Liver (tissue), 9 donors: ENCODE data around the gene PRMT3. TPM values are rescaled to one million over a fixed set of nuclear protein-coding genes. Genes with fewer than 3 reads are reported as not detected.
"Not testable (repeated sequence)": the region's sequence is repeated elsewhere in the genome, so short reads cannot be mapped to it uniquely, and the experiment has no call there.

Experiments
- DNase-seq: peaks from one replicate; pipeline ENCODE4 v3.0.0-alpha.2; 2017; ENCODE audit warnings: low spot score
- H3K27ac ChIP-seq, 2 donors: one replicate each; pipeline ENCODE4 v1.7.0; 2013; ENCODE audit warnings: inconsistent platforms in 2 of 2, low read length in 2 of 2, control low read depth in 1 of 2, low read depth in 1 of 2, mild to moderate bottlenecking in 1 of 2
- H3K27me3 ChIP-seq, 4 donors: one replicate each; pipeline versions ENCODE4 v1.6.1 to v1.7.0; 2013; ENCODE audit warnings: low read length in 3 of 4, inconsistent platforms in 1 of 4, mild to moderate bottlenecking in 1 of 4, moderate library complexity in 1 of 4; ENCODE audit not compliant: control insufficient read depth in 4 of 4, insufficient read depth in 4 of 4
- H3K36me3 ChIP-seq, 4 donors: one replicate each; pipeline versions ENCODE4 v1.6.1 to v1.7.0; 2013; ENCODE audit warnings: low read length in 3 of 4, mild to moderate bottlenecking in 3 of 4, low read depth in 1 of 4, moderate library complexity in 1 of 4; ENCODE audit not compliant: control insufficient read depth in 4 of 4, insufficient read depth in 3 of 4
- H3K4me1 ChIP-seq, 4 donors: one replicate each; pipeline versions ENCODE4 v1.6.1 to v1.7.0; 2013; ENCODE audit warnings: low read length in 3 of 4, mild to moderate bottlenecking in 3 of 4, moderate library complexity in 1 of 4; ENCODE audit not compliant: control insufficient read depth in 4 of 4, insufficient read depth in 4 of 4
- H3K4me3 ChIP-seq, 3 donors: one replicate each; pipeline versions ENCODE4 v1.6.1 to v1.7.0; 2013; ENCODE audit warnings: low read length in 3 of 3, control low read depth in 1 of 3, low read depth in 1 of 3, mild to moderate bottlenecking in 1 of 3
- H3K9ac ChIP-seq, 2 donors: one replicate each; pipeline ENCODE4 v1.7.0; 2013; ENCODE audit warnings: low read length in 2 of 2, mild to moderate bottlenecking in 2 of 2, moderate library complexity in 2 of 2, control low read depth in 1 of 2, low read depth in 1 of 2
- H3K9me3 ChIP-seq, 4 donors: one replicate each; pipeline versions ENCODE4 v1.6.1 to v1.7.0; 2013; ENCODE audit warnings: low read length in 3 of 4; ENCODE audit not compliant: control insufficient read depth in 4 of 4
- ATF3 ChIP-seq: IDR thresholded peaks from 2 replicates; pipeline ENCODE4 v1.6.1; 2016; ENCODE audit warnings: antibody characterized with exemption
- EGR1 ChIP-seq, 2 donors: IDR thresholded peaks; 2 replicates each; pipeline ENCODE4 v1.6.1; 2016 to 2018; ENCODE audit warnings: antibody characterized with exemption in 2 of 2, low read depth in 2 of 2
- FOXA1 ChIP-seq: IDR thresholded peaks from 2 replicates; pipeline ENCODE4 v1.6.1; 2016; ENCODE audit warnings: antibody characterized with exemption
- GABPA ChIP-seq, 2 donors: IDR thresholded peaks in 1 of 2; conservative IDR thresholded peaks in 1 of 2; 2 replicates each; pipeline ENCODE4 v1.6.1; 2016; ENCODE audit warnings: antibody characterized with exemption in 2 of 2, mild to moderate bottlenecking in 1 of 2, moderate library complexity in 1 of 2
- HNF4A ChIP-seq, 2 donors: conservative IDR thresholded peaks; 2 replicates each; pipeline ENCODE4 v1.6.1; 2016; ENCODE audit warnings: antibody characterized with exemption in 2 of 2, mild to moderate bottlenecking in 2 of 2
- HNF4G ChIP-seq: IDR thresholded peaks from 2 replicates; pipeline ENCODE4 v1.6.1; 2016; ENCODE audit warnings: antibody characterized with exemption
- MAX ChIP-seq: IDR thresholded peaks from 2 replicates; pipeline ENCODE4 v1.6.1; 2016; ENCODE audit warnings: antibody characterized with exemption
- NR2F2 ChIP-seq: IDR thresholded peaks from 2 replicates; pipeline ENCODE4 v1.6.1; 2016; ENCODE audit warnings: antibody characterized with exemption
- REST ChIP-seq: IDR thresholded peaks from 2 replicates; pipeline ENCODE4 v1.6.1; 2016; ENCODE audit warnings: antibody characterized with exemption, mild to moderate bottlenecking
- RXRA ChIP-seq, 2 donors: IDR thresholded peaks; 2 replicates each; pipeline ENCODE4 v1.6.1; 2017 to 2018; ENCODE audit warnings: antibody characterized with exemption in 2 of 2, mild to moderate bottlenecking in 1 of 2
- TAF1 ChIP-seq: conservative IDR thresholded peaks from 2 replicates; pipeline ENCODE4 v1.6.1; 2016; ENCODE audit warnings: antibody characterized with exemption, mild to moderate bottlenecking
- YY1 ChIP-seq: IDR thresholded peaks from 2 replicates; pipeline ENCODE4 v1.6.1; 2016; ENCODE audit warnings: antibody characterized with exemption, mild to moderate bottlenecking
- WGBS: extraction: QIAGEN DNeasy Blood & Tissue Kit; methylation state at CpG from one replicate; pipeline ENCODE4 v1.1.7; 2013; 5-methylcytosine and 5-hydroxymethylcytosine counted together
- polyA plus RNA-seq, 2 donors: library from polyadenylated mRNA; stranded (reverse) in 1 of 2; unstranded in 1 of 2; fragments of 200-250 nt in 1 of 2; fragments of >200 nt in 1 of 2; fragmentation: Nextera tagmentation in 1 of 2; extraction: Ambion mirVana in 1 of 2; gene quantifications; one replicate each; pipeline versions ENCODE4 v1.2.1 to v1.2.3, GENCODE V29; 2013 to 2015
- total RNA-seq, 2 donors: library from RNA; depleted of rRNA; stranded (reverse); fragments of >200 nt; gene quantifications; one replicate each; pipeline ENCODE4 v1.2.3, GENCODE V29; 2014
- donor health status: healthy.
- donor health status: healthy.
- donor health status: healthy.
- donor health status: healthy.
- donor health status: healthy.

PRMT3 gene
- total and polyA plus RNA-seq, 4 donors, result 3.5 to 15.8 (median 7.8) TPM

DNA sequence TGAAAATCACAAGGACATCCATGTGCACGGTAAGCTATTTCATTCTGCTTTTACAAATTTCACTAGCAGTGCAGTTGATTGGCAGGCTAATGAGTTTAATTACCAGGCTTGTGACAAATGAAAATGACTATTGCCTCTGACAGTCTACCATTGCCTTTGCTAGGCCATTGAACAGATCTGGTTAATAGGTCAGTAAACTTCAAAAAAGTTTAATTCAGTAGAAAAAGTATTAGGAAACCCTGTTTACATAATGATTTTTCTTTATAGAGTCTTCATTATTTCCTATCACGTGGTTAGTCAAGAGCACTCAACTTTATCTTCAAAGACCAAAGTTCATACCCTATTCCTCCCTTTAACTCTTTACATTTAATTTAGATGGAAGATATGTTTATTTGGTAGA, 77.0 kb downstream of the PRMT3 start (continued):
- peak; percentile 26 for TF ChIP-seq ATF3

GRCh38 chr11:20467487-20468185, 80.1 kb downstream of the PRMT3 start:
- Histone ChIP-seq H3K27ac (no peak overlapping the region), H3K27me3 (no peaks in the 10 kb centered on the region), H3K4me3 (no peak overlapping the region), H3K36me3 (peaks cover 0 to 2% (median under 1%) of the 10 kb centered on the region in 4 donors), H3K4me1 (peaks cover 0 to 6% (median 1%) of the 10 kb centered on the region in 4 donors), H3K9me3 (no peaks in the 10 kb centered on the region), H3K9ac (no peak overlapping the region)
- peak in 1 of 2 donors; percentile 11 for TF ChIP-seq HNF4A (conservative IDR thresholded peaks at IDR 0.05)
- TF ChIP-seq RXRA (IDR thresholded peaks at IDR 0.05), result peak in 1 of 2 donors; percentile 9
- no peak for TF ChIP-seq REST
- 79% methylated on average over 6 of the region's 6 CpGs for WGBS
- no peak for DNase-seq

DNA sequence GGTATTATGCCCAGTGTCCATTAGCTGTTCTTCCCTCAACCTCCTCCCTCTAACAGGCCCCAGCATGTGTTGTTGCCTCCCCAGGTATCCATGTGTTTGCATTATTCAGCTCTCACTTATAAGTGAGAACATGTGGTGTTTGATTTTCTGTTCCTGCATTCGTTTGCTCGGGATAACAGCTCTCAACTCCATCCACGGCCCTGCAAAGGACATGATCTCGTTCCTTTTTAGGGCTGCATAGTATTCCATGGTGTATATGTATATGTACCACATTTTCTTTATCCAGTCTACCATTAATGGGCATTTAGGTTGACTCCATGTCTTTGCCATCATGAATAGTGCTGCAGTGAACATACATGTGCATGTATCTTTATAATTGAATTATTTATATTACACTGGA, 82.8 kb downstream of the PRMT3 start:
- Histone ChIP-seq H3K27me3 (no peaks in the 10 kb centered on the region), H3K36me3 (peaks cover 0 to 2% (median under 1%) of the 10 kb centered on the region in 4 donors), H3K9me3 (no peaks in the 10 kb centered on the region), H3K4me3 (no peak overlapping the region), H3K4me1 (peaks cover 0 to 4% (median 0%) of the 10 kb centered on the region in 4 donors), H3K9ac (no peak overlapping the region), H3K27ac (no peak overlapping the region)
- DNase-seq, result no peak
- TF ChIP-seq HNF4G (no peak), RXRA (IDR thresholded peaks at IDR 0.05) (no peak), EGR1 (IDR thresholded peaks at IDR 0.05; ENCODE audit: low read depth in 2 of 2) (no peak), YY1 (no peak), GABPA (IDR thresholded peaks at IDR 0.05 in 1 of 2, conservative IDR thresholded peaks at IDR 0.05 in 1 of 2) (no peak), NR2F2 (no peak), TAF1 (no peak), FOXA1 (no peak), MAX (no peak), REST (no peak)
- 95% methylated on average over 4 of the region's 4 CpGs for WGBS

GRCh38 chr11:20471929-20472328, 84.4 kb downstream of the PRMT3 start:
- not testable (repeated sequence) for DNase-seq, H3K4me1 ChIP-seq, H3K9me3 ChIP-seq, H3K27me3 ChIP-seq, H3K36me3 ChIP-seq, H3K9ac ChIP-seq, H3K27ac ChIP-seq, H3K4me3 ChIP-seq
